Measurements from ENCODE around the gene PXK.

Gene PXK

DNA sequence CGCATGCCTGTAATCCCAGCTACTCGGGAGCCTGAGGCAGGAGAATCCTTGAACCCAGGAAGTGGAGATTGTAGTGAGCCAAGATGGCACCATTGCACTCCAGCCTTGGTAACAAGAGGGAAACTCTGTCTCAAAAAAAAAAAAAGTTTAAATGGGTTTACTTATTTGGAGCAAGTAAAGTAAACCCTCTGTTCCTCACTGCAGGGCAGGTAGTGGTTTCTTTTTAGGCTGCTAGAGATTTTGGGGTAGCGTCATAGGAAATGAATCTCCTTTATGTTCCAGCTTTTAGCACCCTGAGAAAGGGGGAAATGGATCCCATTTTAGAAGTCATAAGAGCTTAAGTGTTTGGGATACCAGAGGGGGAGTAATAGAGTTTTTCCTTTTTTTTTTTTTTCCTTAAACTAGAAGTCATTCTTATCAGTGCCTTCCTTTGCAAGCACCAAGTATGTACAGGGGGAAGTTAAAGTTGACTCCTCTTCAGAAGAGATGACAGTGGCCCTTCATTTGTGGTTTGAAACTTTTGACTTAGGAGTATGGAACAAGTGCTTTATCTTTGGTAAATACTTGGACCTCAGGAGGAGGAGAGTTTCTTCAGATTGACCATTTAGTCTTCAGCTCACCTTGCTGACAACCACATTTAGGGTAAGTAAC, 8.0 kb downstream of the PXK start:
- Histone ChIP-seq H3K9me3 (ENCODE audit: insufficient read depth, low read depth, low read length) (no peaks in the 10 kb centered on the region), H3K9me2 (replicated peaks; ENCODE audit: low read depth, low read length) (no peaks in the 10 kb centered on the region), H3K27me3 (ENCODE audit: insufficient read depth, low read length, poor library complexity, severe bottlenecking) (no peaks in the 10 kb centered on the region), H4K20me1 (ENCODE audit: insufficient read depth, low read length, poor library complexity, severe bottlenecking) (peaks cover 6% of the 10 kb centered on the region), H3K36me3 (ENCODE audit: insufficient read depth, low read length) (no peaks in the 10 kb centered on the region), H2AFZ (ENCODE audit: low read length) (no peak overlapping the region), H3K4me1 (ENCODE audit: insufficient read depth, low read length, poor library complexity, severe bottlenecking) (peaks cover 39% of the 10 kb centered on the region), H3F3A (ENCODE audit: low read depth) (no peaks in the 10 kb centered on the region), H3K4me3 (ENCODE audit: low read length, poor library complexity, severe bottlenecking) (peak overlapping the region; percentile 6), H3K79me2 (ENCODE audit: insufficient read depth, low read length) (peaks cover 83% of the 10 kb centered on the region), H3K4me2 (ENCODE audit: low read depth, low read length, poor library complexity, severe bottlenecking) (peak overlapping the region; percentile 16), H3K9ac (ENCODE audit: low read depth, low read length, poor library complexity, severe bottlenecking) (peak overlapping the region; percentile 37)
- TF ChIP-seq EZH2phosphoT487 (IDR thresholded peaks at IDR 0.05; ENCODE audit: borderline replicate concordance), result no peak
- TF ChIP-seq, protein P1, sequence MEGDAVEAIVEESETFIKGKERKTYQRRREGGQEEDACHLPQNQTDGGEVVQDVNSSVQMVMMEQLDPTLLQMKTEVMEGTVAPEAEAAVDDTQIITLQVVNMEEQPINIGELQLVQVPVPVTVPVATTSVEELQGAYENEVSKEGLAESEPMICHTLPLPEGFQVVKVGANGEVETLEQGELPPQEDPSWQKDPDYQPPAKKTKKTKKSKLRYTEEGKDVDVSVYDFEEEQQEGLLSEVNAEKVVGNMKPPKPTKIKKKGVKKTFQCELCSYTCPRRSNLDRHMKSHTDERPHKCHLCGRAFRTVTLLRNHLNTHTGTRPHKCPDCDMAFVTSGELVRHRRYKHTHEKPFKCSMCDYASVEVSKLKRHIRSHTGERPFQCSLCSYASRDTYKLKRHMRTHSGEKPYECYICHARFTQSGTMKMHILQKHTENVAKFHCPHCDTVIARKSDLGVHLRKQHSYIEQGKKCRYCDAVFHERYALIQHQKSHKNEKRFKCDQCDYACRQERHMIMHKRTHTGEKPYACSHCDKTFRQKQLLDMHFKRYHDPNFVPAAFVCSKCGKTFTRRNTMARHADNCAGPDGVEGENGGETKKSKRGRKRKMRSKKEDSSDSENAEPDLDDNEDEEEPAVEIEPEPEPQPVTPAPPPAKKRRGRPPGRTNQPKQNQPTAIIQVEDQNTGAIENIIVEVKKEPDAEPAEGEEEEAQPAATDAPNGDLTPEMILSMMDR (conservative IDR thresholded peaks at IDR 0.05; ENCODE audit: low read length), result no peak

DNA sequence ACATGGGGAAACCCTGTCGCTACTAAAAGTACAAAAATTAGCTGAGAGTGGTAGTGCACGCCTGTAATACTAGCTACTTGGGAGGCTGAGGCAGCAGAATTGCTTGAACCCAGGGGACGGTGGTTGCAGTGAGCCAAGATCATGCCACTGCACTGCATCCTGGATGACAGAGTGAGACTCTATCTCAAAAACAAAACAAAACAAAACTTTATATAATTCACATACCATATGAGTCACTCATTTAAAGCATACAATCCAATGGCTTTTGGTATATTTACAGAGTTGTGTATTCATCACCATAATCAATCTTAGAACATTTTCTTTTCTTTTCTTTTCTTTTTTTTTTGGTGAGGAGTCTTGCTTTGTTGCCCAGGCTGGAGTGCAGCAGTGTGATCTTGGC, 8.7 kb downstream of the PXK start:
- no peaks in the 10 kb centered on the region for H3K9me2 ChIP-seq (replicated peaks; ENCODE audit: low read depth, low read length)
- no peaks in the 10 kb centered on the region for H3K36me3 ChIP-seq (ENCODE audit: insufficient read depth, low read length)
- no peaks in the 10 kb centered on the region for H3F3A ChIP-seq (ENCODE audit: low read depth)
- no peaks in the 10 kb centered on the region for H3K9me3 ChIP-seq (ENCODE audit: insufficient read depth, low read depth, low read length)
- H3K4me2 ChIP-seq (ENCODE audit: low read depth, low read length, poor library complexity, severe bottlenecking), result peak overlapping the region; percentile 16
- H3K27me3 ChIP-seq (ENCODE audit: insufficient read depth, low read length, poor library complexity, severe bottlenecking), result no peaks in the 10 kb centered on the region
- H3K79me2 ChIP-seq (ENCODE audit: insufficient read depth, low read length), result peaks cover 84% of the 10 kb centered on the region
- peaks cover 40% of the 10 kb centered on the region for H3K4me1 ChIP-seq (ENCODE audit: insufficient read depth, low read length, poor library complexity, severe bottlenecking)
- no peak for TF ChIP-seq EZH2phosphoT487 (IDR thresholded peaks at IDR 0.05; ENCODE audit: borderline replicate concordance)
- TF ChIP-seq, protein P1 (conservative IDR thresholded peaks at IDR 0.05; ENCODE audit: low read length), result no peak
- H3K4me3 ChIP-seq (ENCODE audit: low read length, poor library complexity, severe bottlenecking), result peak overlapping the region; percentile 6
- H4K20me1 ChIP-seq (ENCODE audit: insufficient read depth, low read length, poor library complexity, severe bottlenecking), result peaks cover 2% of the 10 kb centered on the region
- H3K9ac ChIP-seq (ENCODE audit: low read depth, low read length, poor library complexity, severe bottlenecking), result peak overlapping the region; percentile 37
- H2AFZ ChIP-seq (ENCODE audit: low read length), result no peak overlapping the region

DNA sequence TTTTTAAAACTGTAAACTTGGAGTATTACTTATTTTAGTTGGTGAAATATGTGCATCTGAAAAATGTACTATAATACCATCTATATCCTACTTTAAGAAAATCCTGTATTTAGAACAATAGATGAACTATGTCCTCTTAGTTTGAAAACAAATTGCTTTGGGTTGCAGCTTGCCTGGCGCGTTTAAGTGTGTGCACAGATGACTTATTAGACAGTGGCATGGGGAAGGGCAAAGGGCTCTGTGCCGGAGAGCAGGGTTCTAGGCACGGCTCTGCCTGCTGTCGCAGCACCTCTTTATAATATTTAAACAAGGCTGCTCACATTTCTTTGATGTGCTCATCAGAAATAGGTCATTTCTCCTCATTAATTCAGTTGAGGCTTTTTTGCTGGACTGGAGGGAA, 10.0 kb downstream of the PXK start:
- TF ChIP-seq, protein P1 (conservative IDR thresholded peaks at IDR 0.05; ENCODE audit: low read length), result no peak
- TF ChIP-seq EZH2phosphoT487 (IDR thresholded peaks at IDR 0.05; ENCODE audit: borderline replicate concordance), result no peak
- Histone ChIP-seq H3K4me1 (ENCODE audit: insufficient read depth, low read length, poor library complexity, severe bottlenecking) (peaks cover 44% of the 10 kb centered on the region), H3K4me3 (ENCODE audit: low read length, poor library complexity, severe bottlenecking) (no peak overlapping the region), H3K36me3 (ENCODE audit: insufficient read depth, low read length) (no peaks in the 10 kb centered on the region), H3K79me2 (ENCODE audit: insufficient read depth, low read length) (peaks cover 80% of the 10 kb centered on the region), H3K9me2 (replicated peaks; ENCODE audit: low read depth, low read length) (no peaks in the 10 kb centered on the region), H3K4me2 (ENCODE audit: low read depth, low read length, poor library complexity, severe bottlenecking) (peak overlapping the region; percentile 6), H3F3A (ENCODE audit: low read depth) (no peaks in the 10 kb centered on the region), H2AFZ (ENCODE audit: low read length) (no peak overlapping the region), H3K9me3 (ENCODE audit: insufficient read depth, low read depth, low read length) (no peaks in the 10 kb centered on the region), H4K20me1 (ENCODE audit: insufficient read depth, low read length, poor library complexity, severe bottlenecking) (no peaks in the 10 kb centered on the region), H3K9ac (ENCODE audit: low read depth, low read length, poor library complexity, severe bottlenecking) (peak overlapping the region; percentile 5), H3K27me3 (ENCODE audit: insufficient read depth, low read length, poor library complexity, severe bottlenecking) (no peaks in the 10 kb centered on the region)

Data from Loucy (cell line).